ENCODE results near the gene HMMR.
"Not testable (repeated sequence)": the region's sequence is repeated elsewhere in the genome, so short reads cannot be mapped to it uniquely, and the experiment has no call there.

HMMR gene

GRCh38 chr5:163534492-163535094 is 74.2 kb downstream of the HMMR start:
- Histone ChIP-seq H3K79me2 (no peaks in the 10 kb centered on the region), H3K36me3 (ENCODE audit: control insufficient read depth, insufficient read depth, low read length) (no peaks in the 10 kb centered on the region), H3K4me1 (no peaks in the 10 kb centered on the region), H3K4me3 (ENCODE audit: low read depth, low read length) (no peak overlapping the region), H2AFZ (no peak overlapping the region), H3K27me3 (ENCODE audit: control insufficient read depth, insufficient read depth, low read length) (no peaks in the 10 kb centered on the region), H3K9me3 (ENCODE audit: control insufficient read depth, low read length) (no peaks in the 10 kb centered on the region), H3K4me2 (ENCODE audit: low read length) (no peak overlapping the region), H3K27ac (no peak overlapping the region), H3K9ac (no peak overlapping the region)
- TF ChIP-seq, protein P1, sequence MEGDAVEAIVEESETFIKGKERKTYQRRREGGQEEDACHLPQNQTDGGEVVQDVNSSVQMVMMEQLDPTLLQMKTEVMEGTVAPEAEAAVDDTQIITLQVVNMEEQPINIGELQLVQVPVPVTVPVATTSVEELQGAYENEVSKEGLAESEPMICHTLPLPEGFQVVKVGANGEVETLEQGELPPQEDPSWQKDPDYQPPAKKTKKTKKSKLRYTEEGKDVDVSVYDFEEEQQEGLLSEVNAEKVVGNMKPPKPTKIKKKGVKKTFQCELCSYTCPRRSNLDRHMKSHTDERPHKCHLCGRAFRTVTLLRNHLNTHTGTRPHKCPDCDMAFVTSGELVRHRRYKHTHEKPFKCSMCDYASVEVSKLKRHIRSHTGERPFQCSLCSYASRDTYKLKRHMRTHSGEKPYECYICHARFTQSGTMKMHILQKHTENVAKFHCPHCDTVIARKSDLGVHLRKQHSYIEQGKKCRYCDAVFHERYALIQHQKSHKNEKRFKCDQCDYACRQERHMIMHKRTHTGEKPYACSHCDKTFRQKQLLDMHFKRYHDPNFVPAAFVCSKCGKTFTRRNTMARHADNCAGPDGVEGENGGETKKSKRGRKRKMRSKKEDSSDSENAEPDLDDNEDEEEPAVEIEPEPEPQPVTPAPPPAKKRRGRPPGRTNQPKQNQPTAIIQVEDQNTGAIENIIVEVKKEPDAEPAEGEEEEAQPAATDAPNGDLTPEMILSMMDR (IDR thresholded peaks at IDR 0.05) = no peak

DNA sequence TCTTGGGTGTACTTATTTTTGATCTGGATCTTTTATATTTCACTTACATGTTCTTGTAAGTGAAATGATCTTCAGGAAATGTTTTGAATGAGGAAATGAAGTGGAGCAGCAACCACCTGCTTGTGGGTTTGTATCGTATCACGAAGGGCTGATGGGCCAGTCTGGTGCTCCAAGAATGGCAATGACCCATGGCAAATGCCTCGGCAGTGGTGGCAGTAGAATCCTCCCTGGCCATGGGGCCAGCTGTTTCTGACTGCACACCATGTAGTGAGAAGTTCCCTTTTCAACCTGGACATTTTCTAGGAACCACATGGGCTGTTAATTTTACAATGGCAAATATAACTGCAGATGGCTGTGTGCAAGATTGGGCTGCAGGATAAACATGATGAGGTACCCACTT is 74.9 kb downstream of the HMMR start:
- TF ChIP-seq, protein P1 (IDR thresholded peaks at IDR 0.05) = no peak
- Histone ChIP-seq H3K27ac (no peak overlapping the region), H3K4me3 (ENCODE audit: low read depth, low read length) (no peak overlapping the region)

GRCh38 chr5:163536442-163536841 is 76.0 kb downstream of the HMMR start:
- H3K27me3 ChIP-seq (ENCODE audit: control insufficient read depth, insufficient read depth, low read length); H3K79me2 ChIP-seq; H3K4me3 ChIP-seq (ENCODE audit: low read depth, low read length); H3K4me1 ChIP-seq; H3K36me3 ChIP-seq (ENCODE audit: control insufficient read depth, insufficient read depth, low read length); H3K9ac ChIP-seq; H3K9me3 ChIP-seq (ENCODE audit: control insufficient read depth, low read length); H3K4me2 ChIP-seq (ENCODE audit: low read length); H3K27ac ChIP-seq; H2AFZ ChIP-seq: not testable (repeated sequence)

More for the DNA sequence above, 74.9 kb downstream of the HMMR start:
- H3K79me2 ChIP-seq = no peaks in the 10 kb centered on the region
- H3K27me3 ChIP-seq (ENCODE audit: control insufficient read depth, insufficient read depth, low read length) = no peaks in the 10 kb centered on the region
- H3K4me2 ChIP-seq (ENCODE audit: low read length) = no peak overlapping the region
- no peaks in the 10 kb centered on the region for H3K9me3 ChIP-seq (ENCODE audit: control insufficient read depth, low read length)
- H3K4me1 ChIP-seq = no peaks in the 10 kb centered on the region
- H2AFZ ChIP-seq = no peak overlapping the region
- no peak overlapping the region for H3K9ac ChIP-seq
- H3K36me3 ChIP-seq (ENCODE audit: control insufficient read depth, insufficient read depth, low read length) = no peaks in the 10 kb centered on the region

GRCh38 chr5:163540696-163541095 is 80.3 kb downstream of the HMMR start:
- Histone ChIP-seq H3K27ac (no peak overlapping the region), H3K4me1 (no peaks in the 10 kb centered on the region), H3K4me3 (ENCODE audit: low read depth, low read length) (no peak overlapping the region), H3K36me3 (ENCODE audit: control insufficient read depth, insufficient read depth, low read length) (no peaks in the 10 kb centered on the region), H3K4me2 (ENCODE audit: low read length) (no peak overlapping the region), H3K27me3 (ENCODE audit: control insufficient read depth, insufficient read depth, low read length) (no peaks in the 10 kb centered on the region), H3K79me2 (no peaks in the 10 kb centered on the region), H3K9me3 (ENCODE audit: control insufficient read depth, low read length) (no peaks in the 10 kb centered on the region), H2AFZ (no peak overlapping the region), H3K9ac (no peak overlapping the region)
- TF ChIP-seq, protein P1 (IDR thresholded peaks at IDR 0.05) = no peak
